GM12878 (cell line): Measurements from ENCODE around the gene SCNN1B.

Experiments
- ATF2 ChIP-seq: IDR thresholded peaks from 2 replicates; pipeline ENCODE4 v1.6.1; 2012; ENCODE audit warnings: low read length, inconsistent platforms
- CTCF ChIP-seq, 3 experiments: IDR thresholded peaks in 2 of 3; conservative IDR thresholded peaks in 1 of 3; 2 replicates each; pipeline ENCODE4 v1.5.1; 2011; ENCODE audit warnings: low read depth in 3 of 3, low read length in 3 of 3, mild to moderate bottlenecking in 3 of 3, control low read depth in 2 of 3, moderate library complexity in 2 of 3, inconsistent platforms in 1 of 3, mixed read lengths in 1 of 3; ENCODE audit not compliant: control insufficient read depth in 2 of 3, insufficient read depth in 1 of 3; ENCODE audit errors: extremely low read depth in 1 of 3
- E2F4 ChIP-seq: IDR thresholded peaks from 2 replicates; pipeline ENCODE4 v1.6.1; 2012; ENCODE audit warnings: low read depth, low read length, improper control_type of control experiment
- EP300 ChIP-seq, 2 experiments: fragments of 150-350 bp in 1 of 2; IDR thresholded peaks; 2 replicates each; pipeline ENCODE4 v1.6.1; 2011 to 2012; ENCODE audit warnings: low read depth in 2 of 2, low read length in 2 of 2, borderline replicate concordance in 1 of 2, improper control_type of control experiment in 1 of 2, inconsistent platforms in 1 of 2; ENCODE audit not compliant: control insufficient read depth in 1 of 2
- EZH2 ChIP-seq: IDR thresholded peaks from 2 replicates; pipeline ENCODE4 v1.6.1; 2012; ENCODE audit warnings: low read depth, mild to moderate bottlenecking, control low read depth, inconsistent platforms, low read length, borderline replicate concordance; ENCODE audit not compliant: control insufficient read depth
- POLR2AphosphoS5 ChIP-seq: IDR thresholded peaks from 2 replicates; pipeline ENCODE4 v1.6.1; 2011; ENCODE audit warnings: mild to moderate bottlenecking, low read length, inconsistent platforms
- SUZ12 ChIP-seq: fragments of 200-600 bp; sonication (generic); IDR thresholded peaks from one replicate; pipeline ENCODE4 v1.6.1; 2018; ENCODE audit warnings: antibody characterized with exemption, mild to moderate bottlenecking; ENCODE audit not compliant: unreplicated experiment
- USF1 ChIP-seq: IDR thresholded peaks from 2 replicates; pipeline ENCODE4 v1.6.1; 2011; ENCODE audit warnings: borderline replicate concordance, low read depth, mild to moderate bottlenecking, moderate library complexity, mixed read lengths, low read length; ENCODE audit not compliant: insufficient read depth; ENCODE audit errors: extremely low read length

- no peak for TF ChIP-seq EP300 (IDR thresholded peaks at IDR 0.05; ENCODE audit: borderline replicate concordance in 1 of 2, control insufficient read depth in 1 of 2, low read depth in 2 of 2, low read length in 2 of 2)
- TF ChIP-seq SUZ12, result no peak
- TF ChIP-seq CTCF (IDR thresholded peaks at IDR 0.05 in 2 of 3, conservative IDR thresholded peaks at IDR 0.05 in 1 of 3; ENCODE audit: control insufficient read depth in 2 of 3, extremely low read depth in 1 of 3, insufficient read depth in 1 of 3, low read depth in 3 of 3, low read length in 3 of 3), result no peak
- no peak for TF ChIP-seq ATF2
- no peak for TF ChIP-seq E2F4
- no peak for TF ChIP-seq POLR2AphosphoS5
- no peak for TF ChIP-seq EZH2
- TF ChIP-seq USF1, result no peak
These were observed 37.7 kb downstream of the SCNN1B start for GRCh38 chr16:23339787-23340186.
